ENCODE results near the gene CDC45.

The CDC45 gene

DNA sequence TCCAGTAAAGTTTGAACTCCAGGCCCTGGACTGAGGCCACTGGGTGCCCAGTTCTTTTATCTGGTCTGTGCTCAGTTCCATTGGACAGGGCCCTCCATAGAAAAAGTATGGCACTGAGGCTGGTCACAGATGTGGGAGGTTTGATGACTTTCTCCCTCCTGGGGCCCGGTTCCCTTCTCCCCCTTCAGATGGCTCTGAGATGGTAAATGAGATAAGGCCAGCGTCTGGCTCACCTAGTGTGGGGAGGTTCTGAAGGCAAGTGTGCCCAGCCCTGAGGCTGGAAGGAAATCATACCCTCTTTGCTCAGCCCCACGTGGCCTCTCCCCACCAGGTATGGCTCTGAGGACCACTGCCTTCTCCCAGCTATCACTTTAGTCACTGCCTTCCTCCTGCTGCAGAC lies 45.9 kb downstream of the CDC45 start:
- H3K4me3 Mint-ChIP-seq: peak overlapping the region; percentile 30 to 53 (median 47)

GRCh38 chr22:19526076-19526701 lies 46.5 kb downstream of the CDC45 start:
- Mint-ChIP-seq H3K27ac (peak overlapping the region in 1 of 3 experiments; percentile 9), H3K9me3 (no peaks in the 10 kb centered on the region), H3K4me1 (peaks cover 10% of the 10 kb centered on the region), H3K36me3 (ENCODE audit: low read depth) (no peaks in the 10 kb centered on the region), H3K27me3 (ENCODE audit: low read depth) (peaks cover 49% of the 10 kb centered on the region), H3K4me3 (peak overlapping the region; percentile 32 to 53 (median 47))
- no peak for TF ChIP-seq CTCF (IDR thresholded peaks at IDR 0.05; ENCODE audit: unreplicated experiment in 3 of 3)

More for the DNA sequence above, 45.9 kb downstream of the CDC45 start:
- Mint-ChIP-seq H3K36me3 (ENCODE audit: low read depth) (no peaks in the 10 kb centered on the region), H3K27me3 (ENCODE audit: low read depth) (peaks cover 49% of the 10 kb centered on the region), H3K27ac (peak overlapping the region in 1 of 3 experiments; percentile 13), H3K4me1 (peaks cover 10% of the 10 kb centered on the region), H3K9me3 (no peaks in the 10 kb centered on the region)
- no peak for TF ChIP-seq CTCF (IDR thresholded peaks at IDR 0.05; ENCODE audit: unreplicated experiment in 3 of 3)

- Mint-ChIP-seq H3K36me3 (ENCODE audit: low read depth) (no peaks in the 10 kb centered on the region), H3K4me3 (peak overlapping the region; percentile 32 to 53 (median 47)), H3K27me3 (ENCODE audit: low read depth) (peaks cover 48% of the 10 kb centered on the region), H3K27ac (peak overlapping the region in 1 of 3 experiments; percentile 69), H3K4me1 (peaks cover 10% of the 10 kb centered on the region), H3K9me3 (no peaks in the 10 kb centered on the region)
- TF ChIP-seq CTCF (IDR thresholded peaks at IDR 0.05; ENCODE audit: unreplicated experiment in 3 of 3): no peak
These were observed 47.0 kb downstream of the CDC45 start for GRCh38 chr22:19526702-19527111.

DNA sequence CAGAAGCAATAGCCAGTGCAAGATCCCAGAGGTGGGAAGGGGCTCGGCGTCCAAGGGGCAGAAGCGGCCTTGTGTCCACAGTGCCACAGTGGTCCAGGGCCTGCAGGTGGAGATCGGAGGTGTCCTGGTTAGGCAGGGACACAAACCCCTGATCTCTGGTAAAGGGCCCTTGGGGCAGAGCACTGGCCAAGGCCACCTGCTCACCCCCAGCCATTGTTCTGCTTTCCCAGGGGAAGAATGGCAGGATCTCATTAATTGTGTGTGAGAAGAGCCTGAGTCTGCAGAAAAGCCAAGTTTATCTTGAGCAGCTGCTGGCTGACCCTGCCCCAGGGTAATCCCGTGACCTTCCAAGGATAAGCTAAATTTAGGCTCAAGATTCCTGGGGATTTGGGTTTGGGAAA lies 47.6 kb downstream of the CDC45 start:
- Mint-ChIP-seq H3K27me3 (ENCODE audit: low read depth) (peaks cover 42% of the 10 kb centered on the region), H3K9me3 (no peaks in the 10 kb centered on the region), H3K4me3 (no peak overlapping the region), H3K27ac (peak overlapping the region in 1 of 3 experiments; percentile 69), H3K36me3 (ENCODE audit: low read depth) (no peaks in the 10 kb centered on the region), H3K4me1 (peaks cover 10% of the 10 kb centered on the region)
- TF ChIP-seq CTCF (IDR thresholded peaks at IDR 0.05; ENCODE audit: unreplicated experiment in 3 of 3): no peak

GRCh38 chr22:19527861-19528417 lies 48.2 kb downstream of the CDC45 start:
- no peak overlapping the region for H3K4me3 Mint-ChIP-seq
- no peaks in the 10 kb centered on the region for H3K9me3 Mint-ChIP-seq
- peaks cover 10% of the 10 kb centered on the region for H3K4me1 Mint-ChIP-seq
- no peak for TF ChIP-seq CTCF (IDR thresholded peaks at IDR 0.05; ENCODE audit: unreplicated experiment in 3 of 3)
- no peaks in the 10 kb centered on the region for H3K36me3 Mint-ChIP-seq (ENCODE audit: low read depth)
- H3K27me3 Mint-ChIP-seq (ENCODE audit: low read depth): peaks cover 37% of the 10 kb centered on the region
- peak overlapping the region in 1 of 3 experiments; percentile 69 for H3K27ac Mint-ChIP-seq

- Mint-ChIP-seq H3K4me3 (no peak overlapping the region), H3K27ac (no peak overlapping the region), H3K27me3 (ENCODE audit: low read depth) (peaks cover 21% of the 10 kb centered on the region), H3K9me3 (no peaks in the 10 kb centered on the region), H3K36me3 (ENCODE audit: low read depth) (no peaks in the 10 kb centered on the region), H3K4me1 (peaks cover 10% of the 10 kb centered on the region)
- TF ChIP-seq CTCF (IDR thresholded peaks at IDR 0.05; ENCODE audit: unreplicated experiment in 3 of 3): no peak
These were observed 50.1 kb downstream of the CDC45 start for GRCh38 chr22:19529811-19530210.

Data from nephron (organoid).